Stimulated activated effector memory CD8-positive, alpha-beta T cell treated with anti-CD3 and anti-CD28 coated beads, Interleukin-12 subunit alpha, Interleukin-12 subunit beta, amount 100 ng/mL, for 72 hours (primary cell): ENCODE results near the gene EMC8.
"Not testable (repeated sequence)": the region's sequence is repeated elsewhere in the genome, so short reads cannot be mapped to it uniquely, and the experiment has no call there.

ENCODE experiments used
- ATAC-seq: fragments of 150-1000 bp; cut with Tn5 transposase; 2 replicates; pipeline ENCODE4 v1.10.0; 2021
- DNase-seq, 2 donors: peaks; one replicate each; pipeline ENCODE4 v3.0.0; 2021 to 2022; ENCODE audit warnings: low spot score in 2 of 2
- H3K27ac Mint-ChIP-seq: one replicate; pipeline ENCODE4 v1.8.0; 2022; ENCODE audit warnings: mild to moderate bottlenecking, mixed read lengths
- H3K36me3 Mint-ChIP-seq: one replicate; pipeline ENCODE4 v1.8.0; 2022; ENCODE audit warnings: mild to moderate bottlenecking, mixed read lengths
- H3K4me1 Mint-ChIP-seq: one replicate; pipeline ENCODE4 v1.8.0; 2022; ENCODE audit warnings: mixed read lengths
- H3K4me3 Mint-ChIP-seq: one replicate; pipeline ENCODE4 v1.8.0; 2022; ENCODE audit warnings: mild to moderate bottlenecking, mixed read lengths
- H3K9me3 Mint-ChIP-seq: one replicate; pipeline ENCODE4 v1.8.0; 2022; ENCODE audit warnings: mixed read lengths

Gene EMC8

DNA sequence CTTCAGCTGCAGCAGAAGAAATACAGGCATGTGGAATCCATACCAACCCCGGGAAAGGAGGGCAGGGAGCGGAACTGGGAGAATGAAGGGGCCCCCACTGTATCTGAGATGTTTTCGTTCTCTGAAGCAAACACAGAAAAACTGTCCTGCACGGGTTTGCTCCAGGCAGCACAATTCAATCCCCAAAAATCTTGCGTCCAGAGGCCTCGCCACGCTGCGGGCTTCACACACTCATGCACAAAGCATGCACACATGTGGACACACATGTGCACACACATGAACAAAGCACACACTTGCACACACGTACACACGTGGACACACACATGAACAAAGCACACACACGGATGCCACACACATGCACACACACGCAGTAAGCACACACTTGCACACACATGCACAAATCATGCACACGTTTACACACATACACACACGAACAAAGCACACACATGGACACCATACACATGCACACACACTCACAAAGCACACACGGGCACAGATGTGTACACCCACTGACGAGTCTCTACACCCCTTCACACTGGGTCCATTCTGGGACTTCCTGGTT, 27.4 kb upstream of the EMC8 start:
- Mint-ChIP-seq H3K36me3 (no peaks in the 10 kb centered on the region), H3K4me1 (peaks cover 18% of the 10 kb centered on the region), H3K9me3 (peaks cover 4% of the 10 kb centered on the region), H3K27ac (no peak overlapping the region), H3K4me3 (no peak overlapping the region)
- no peak for DNase-seq
- no peak for ATAC-seq

DNA sequence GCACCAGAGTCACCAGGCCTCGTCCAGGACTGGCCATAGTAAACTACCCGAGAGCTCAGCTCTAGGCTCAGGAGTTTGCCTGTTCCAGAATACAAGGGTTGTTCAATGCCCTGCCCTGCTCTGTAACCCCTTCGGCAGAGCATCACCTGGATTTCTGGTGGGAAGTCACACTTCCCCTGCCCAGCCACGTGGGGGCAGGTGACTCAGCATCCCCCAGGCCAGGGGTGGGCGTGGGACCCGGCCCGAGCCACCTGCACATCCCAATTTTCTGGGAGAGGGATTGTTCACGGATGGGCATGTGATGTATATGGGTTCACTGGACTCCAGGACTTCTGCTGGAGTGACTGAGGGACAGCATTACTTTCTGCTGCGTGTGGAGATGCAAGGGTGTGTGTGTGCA, 26.0 kb upstream of the EMC8 start:
- peaks cover 4% of the 10 kb centered on the region for H3K9me3 Mint-ChIP-seq
- no peak for DNase-seq
- peaks cover 21% of the 10 kb centered on the region for H3K4me1 Mint-ChIP-seq
- H3K27ac Mint-ChIP-seq = no peak overlapping the region
- ATAC-seq = no peak
- no peaks in the 10 kb centered on the region for H3K36me3 Mint-ChIP-seq
- no peak overlapping the region for H3K4me3 Mint-ChIP-seq

DNA sequence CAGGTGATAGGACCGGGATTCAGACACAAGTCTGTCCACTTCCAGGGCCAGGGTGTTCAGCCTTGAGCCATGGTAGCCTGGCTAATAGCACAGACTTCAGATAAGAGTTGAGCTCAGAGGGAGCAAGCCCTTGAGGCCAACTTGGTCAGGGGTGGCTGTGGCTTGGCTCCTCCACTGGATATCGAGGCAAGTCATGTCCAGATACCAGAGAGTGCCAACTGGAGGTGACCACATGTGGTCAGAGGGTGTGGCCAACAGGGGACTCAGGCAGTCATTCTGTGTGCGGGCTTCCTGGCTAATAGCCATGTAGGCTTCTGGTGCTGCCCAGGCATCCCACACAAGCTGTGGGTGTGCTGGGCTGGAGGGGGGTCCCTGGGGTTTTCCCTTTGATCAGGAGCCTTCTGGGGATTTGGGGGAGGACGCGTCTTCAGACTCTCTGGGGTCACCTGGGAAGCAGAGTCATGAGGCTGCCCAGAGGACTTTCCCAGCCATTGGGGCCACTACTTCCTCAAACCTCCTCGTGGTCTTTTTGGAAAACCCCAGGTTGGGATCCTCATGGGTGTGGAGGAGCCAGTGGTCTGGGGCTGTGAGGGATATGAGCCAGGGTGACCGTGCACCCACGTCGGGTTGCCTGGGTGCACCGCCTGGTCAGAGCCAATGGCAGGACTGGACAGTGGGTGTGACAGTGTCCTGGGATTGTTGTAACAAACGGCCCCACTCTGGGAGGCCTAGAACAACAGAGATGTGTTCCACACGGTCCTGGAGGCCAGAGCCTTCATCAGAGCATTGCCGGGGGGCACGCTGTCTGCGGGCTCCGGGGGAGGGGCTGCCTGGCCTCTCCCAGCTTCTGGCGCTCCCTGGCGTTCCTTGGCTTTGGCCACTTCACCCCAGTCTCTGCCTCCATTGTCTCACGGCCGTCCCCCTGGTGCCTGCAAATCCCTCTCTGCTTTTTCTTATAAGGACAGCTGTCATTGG, 25.1 kb upstream of the EMC8 start:
- ATAC-seq (no peak), DNase-seq (no peak)
- Mint-ChIP-seq H3K4me1 (peaks cover 19% of the 10 kb centered on the region), H3K9me3 (peaks cover 4% of the 10 kb centered on the region), H3K27ac (no peak overlapping the region), H3K36me3 (no peaks in the 10 kb centered on the region), H3K4me3 (no peak overlapping the region)

DNA sequence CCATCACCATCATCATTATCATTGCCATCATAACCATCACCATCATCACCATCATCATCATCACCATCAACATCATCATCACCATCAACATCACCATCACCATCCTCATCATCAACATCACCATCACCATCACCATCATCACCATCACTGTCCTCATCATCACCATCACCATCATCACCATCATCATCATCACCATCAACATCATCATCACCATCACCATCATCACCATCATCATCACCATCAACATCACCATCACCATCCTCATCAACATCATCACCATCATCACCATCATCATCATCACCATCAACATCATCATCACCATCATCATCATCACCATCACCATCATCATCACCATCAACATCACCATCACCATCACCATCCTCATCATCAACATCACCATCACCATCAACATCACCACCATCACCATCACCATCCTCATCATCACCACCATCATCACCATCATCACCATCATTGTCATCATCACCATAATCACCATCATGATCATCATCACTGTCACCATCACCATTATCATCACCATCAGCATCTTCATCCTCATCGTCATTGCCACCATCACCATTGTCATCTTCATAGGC, 24.1 kb upstream of the EMC8 start:
- ATAC-seq (no peak), DNase-seq (no peak)
- Mint-ChIP-seq H3K4me1 (peaks cover 13% of the 10 kb centered on the region), H3K9me3 (no peaks in the 10 kb centered on the region), H3K36me3 (no peaks in the 10 kb centered on the region), H3K27ac (no peak overlapping the region), H3K4me3 (no peak overlapping the region)

DNA sequence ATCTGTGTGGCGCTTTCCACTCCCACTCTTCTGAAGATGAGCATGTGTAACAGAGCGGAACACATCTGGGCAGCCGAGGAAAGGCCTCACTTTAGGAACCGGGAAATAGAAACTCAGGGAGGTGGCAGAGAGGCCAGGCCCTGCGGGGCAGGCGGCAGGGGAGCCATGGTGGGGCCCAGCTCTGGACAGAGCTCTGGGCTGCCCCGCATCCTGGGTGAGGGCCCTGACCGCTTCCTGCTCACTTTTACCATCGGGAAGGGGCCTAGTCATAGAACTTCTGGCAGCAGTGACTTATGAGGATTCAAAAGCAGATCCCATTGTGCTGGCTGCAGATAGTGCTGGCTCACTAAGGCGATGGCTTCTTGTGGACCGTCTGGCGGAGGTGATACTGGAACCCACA, 22.8 kb upstream of the EMC8 start:
- no peak for DNase-seq
- Mint-ChIP-seq H3K4me3 (no peak overlapping the region), H3K36me3 (no peaks in the 10 kb centered on the region), H3K4me1 (peaks cover 12% of the 10 kb centered on the region), H3K9me3 (no peaks in the 10 kb centered on the region), H3K27ac (no peak overlapping the region)
- no peak for ATAC-seq

DNA sequence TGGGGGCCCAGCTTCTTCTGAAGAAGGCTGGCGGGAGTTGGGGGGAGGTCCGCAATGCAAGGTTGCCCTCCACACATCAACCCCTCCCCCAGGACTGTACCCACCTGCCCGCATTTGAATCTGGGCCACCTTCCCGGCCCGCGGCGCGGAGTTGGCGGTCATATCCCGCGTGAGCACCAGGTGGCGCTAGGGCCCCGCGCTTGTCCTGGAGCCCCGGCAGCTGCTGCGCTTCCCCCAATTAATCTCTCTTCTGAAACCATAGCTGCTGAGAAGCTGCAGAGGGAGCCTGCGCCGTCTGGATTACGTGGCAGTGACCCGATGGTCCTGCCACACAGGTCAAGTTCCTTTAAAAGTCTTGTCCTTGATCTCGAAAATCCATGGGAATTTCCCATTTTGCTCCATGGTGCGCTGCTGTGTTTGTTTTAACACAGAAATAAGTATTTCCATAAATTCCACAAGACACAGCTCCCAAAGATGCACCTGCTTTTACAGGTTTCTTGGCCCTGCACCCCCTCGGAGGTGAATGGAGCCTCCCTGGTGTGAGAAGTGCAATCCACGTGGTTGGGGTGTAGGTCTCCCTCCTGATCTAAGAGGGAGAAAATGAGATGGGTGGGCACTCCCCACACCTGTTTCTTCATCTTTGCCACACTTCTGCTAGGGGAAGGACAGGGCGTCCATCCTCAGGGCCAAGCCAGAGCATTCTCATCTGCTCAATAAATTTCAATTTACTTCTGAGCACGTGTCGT, 22.2 kb upstream of the EMC8 start:
- Mint-ChIP-seq H3K9me3 (no peaks in the 10 kb centered on the region), H3K4me3 (no peak overlapping the region), H3K27ac (no peak overlapping the region), H3K36me3 (no peaks in the 10 kb centered on the region), H3K4me1 (peaks cover 12% of the 10 kb centered on the region)
- DNase-seq (peak; percentile 87 to 92), ATAC-seq (peak; percentile 86)

DNA sequence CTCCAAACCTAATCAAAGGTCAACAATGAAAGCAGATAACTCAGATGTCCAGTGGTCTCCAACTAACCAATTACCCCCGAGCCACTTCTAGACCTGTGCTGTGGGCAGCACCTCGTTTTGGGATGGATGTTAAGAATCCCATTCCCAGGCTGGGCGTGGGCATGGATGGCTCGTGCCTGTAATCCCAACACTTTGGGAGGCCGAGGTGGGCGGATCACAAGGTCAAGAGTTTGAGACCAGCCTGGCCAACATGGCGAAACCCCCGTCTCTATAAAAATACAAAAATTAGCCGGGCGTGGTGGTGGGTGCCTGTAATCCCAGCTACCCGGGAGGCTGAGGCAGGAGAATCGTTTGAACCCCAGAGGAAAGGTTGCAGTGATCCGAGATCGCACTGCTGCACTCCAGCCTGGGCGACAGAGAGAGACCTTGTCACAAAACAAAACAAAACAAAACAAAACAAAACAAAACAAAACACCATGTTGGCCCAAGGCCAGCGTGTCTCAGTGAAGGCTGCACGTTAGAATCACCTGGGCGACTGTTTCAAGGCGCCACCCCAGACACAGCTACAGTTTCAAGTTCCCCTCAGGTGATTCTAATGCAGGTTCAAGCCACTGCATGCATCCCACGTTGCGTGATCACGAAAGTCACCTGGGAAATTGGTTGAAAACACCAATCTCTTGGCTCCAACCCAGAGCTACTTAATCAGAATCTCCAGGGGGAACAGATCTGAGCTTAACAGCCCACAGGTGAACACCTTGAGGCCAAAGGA, 21.4 kb upstream of the EMC8 start:
- no peak overlapping the region for H3K4me3 Mint-ChIP-seq
- H3K4me1 Mint-ChIP-seq = peaks cover 12% of the 10 kb centered on the region
- H3K27ac Mint-ChIP-seq = no peak overlapping the region
- ATAC-seq (no peak), DNase-seq (no peak)
- no peaks in the 10 kb centered on the region for H3K9me3 Mint-ChIP-seq
- no peaks in the 10 kb centered on the region for H3K36me3 Mint-ChIP-seq

DNA sequence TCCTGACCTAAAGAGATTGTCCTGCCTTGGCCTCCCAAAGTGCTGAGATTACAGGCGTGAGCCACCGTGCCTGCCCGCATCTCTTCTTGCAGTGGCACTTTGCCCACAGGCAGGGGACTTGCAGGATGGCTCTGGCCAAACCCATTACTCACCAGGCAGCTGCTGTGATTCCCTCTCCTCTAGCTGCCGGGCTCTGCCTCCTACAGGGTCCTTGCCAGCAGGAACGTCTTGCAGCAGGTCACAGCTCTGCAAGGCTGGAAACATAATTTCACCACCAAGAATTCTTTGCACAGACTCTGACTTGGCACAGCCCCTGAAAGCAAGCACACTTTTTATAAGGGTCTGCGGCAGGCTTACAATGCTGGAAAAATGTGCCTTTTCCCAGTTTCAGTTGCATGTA, 20.4 kb upstream of the EMC8 start:
- Mint-ChIP-seq H3K9me3 (no peaks in the 10 kb centered on the region), H3K4me3 (no peak overlapping the region), H3K4me1 (peaks cover 12% of the 10 kb centered on the region), H3K27ac (no peak overlapping the region), H3K36me3 (no peaks in the 10 kb centered on the region)
- DNase-seq = no peak
- no peak for ATAC-seq

DNA sequence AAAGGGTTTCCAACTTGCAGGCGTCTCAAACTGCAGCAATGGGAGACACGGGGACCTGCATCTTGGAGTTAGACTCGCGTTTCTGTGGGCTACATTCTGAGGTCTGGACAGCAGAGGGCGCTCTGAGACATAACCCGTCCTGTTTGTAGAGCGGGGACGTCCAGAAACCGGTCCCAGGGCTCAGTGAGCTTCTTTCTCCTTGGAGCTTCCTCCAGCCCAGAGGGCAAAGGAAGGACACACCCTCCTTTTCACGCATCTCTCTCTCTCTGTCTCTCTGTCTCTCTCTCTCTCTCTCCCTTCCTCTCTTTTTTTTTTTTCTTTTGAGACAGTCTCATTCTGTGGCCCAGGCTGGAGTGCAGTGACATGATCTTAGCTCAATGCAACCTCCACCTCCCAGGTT, 19.9 kb upstream of the EMC8 start:
- no peaks in the 10 kb centered on the region for H3K9me3 Mint-ChIP-seq
- H3K27ac Mint-ChIP-seq = no peak overlapping the region
- no peak overlapping the region for H3K4me3 Mint-ChIP-seq
- ATAC-seq (peak; percentile 75), DNase-seq (peak; percentile 83 to 92)
- no peaks in the 10 kb centered on the region for H3K36me3 Mint-ChIP-seq
- peaks cover 12% of the 10 kb centered on the region for H3K4me1 Mint-ChIP-seq

DNA sequence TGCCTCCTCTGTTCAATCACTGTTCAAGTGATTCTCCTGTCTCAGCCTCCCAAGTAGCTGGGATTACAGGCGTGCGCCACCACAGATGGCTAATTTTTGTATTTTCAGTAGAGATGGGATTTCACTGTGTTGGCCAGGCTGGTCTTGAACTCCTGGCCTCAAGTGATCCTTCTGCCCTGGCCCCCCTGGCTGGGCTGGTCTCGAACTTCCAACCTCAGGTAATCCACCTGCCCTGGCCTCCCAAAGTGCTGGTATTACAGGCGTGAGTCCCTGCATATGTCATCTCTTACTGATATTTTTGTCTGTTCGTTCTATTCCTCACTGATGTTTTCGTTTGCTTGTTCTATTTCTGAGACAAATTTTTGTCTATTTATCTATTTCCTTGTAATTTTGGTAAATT, 17.9 kb upstream of the EMC8 start:
- peaks cover 12% of the 10 kb centered on the region for H3K4me1 Mint-ChIP-seq
- not testable (repeated sequence) for H3K36me3 Mint-ChIP-seq, H3K9me3 Mint-ChIP-seq, ATAC-seq, H3K4me3 Mint-ChIP-seq, DNase-seq, H3K27ac Mint-ChIP-seq

DNA sequence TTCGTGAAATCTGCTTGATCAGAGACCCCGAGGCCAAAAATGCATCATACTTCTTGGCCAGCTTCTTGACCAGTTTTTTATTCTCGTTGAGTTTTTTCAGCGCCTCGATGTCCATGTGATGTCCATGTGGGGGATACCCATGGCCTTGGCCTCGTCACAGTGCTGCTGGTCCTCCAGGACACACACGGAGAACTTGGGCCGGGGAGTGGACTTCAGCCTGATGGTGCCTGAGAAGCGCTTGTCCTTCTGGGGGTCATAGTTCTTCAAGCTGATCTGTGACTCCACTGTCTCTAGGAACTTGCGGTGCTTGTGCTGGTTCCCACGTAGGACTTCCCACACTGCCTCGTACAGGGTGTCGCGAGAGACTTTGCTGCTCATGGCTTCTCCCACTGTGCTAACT, 16.8 kb upstream of the EMC8 start:
- ATAC-seq = no peak

DNA sequence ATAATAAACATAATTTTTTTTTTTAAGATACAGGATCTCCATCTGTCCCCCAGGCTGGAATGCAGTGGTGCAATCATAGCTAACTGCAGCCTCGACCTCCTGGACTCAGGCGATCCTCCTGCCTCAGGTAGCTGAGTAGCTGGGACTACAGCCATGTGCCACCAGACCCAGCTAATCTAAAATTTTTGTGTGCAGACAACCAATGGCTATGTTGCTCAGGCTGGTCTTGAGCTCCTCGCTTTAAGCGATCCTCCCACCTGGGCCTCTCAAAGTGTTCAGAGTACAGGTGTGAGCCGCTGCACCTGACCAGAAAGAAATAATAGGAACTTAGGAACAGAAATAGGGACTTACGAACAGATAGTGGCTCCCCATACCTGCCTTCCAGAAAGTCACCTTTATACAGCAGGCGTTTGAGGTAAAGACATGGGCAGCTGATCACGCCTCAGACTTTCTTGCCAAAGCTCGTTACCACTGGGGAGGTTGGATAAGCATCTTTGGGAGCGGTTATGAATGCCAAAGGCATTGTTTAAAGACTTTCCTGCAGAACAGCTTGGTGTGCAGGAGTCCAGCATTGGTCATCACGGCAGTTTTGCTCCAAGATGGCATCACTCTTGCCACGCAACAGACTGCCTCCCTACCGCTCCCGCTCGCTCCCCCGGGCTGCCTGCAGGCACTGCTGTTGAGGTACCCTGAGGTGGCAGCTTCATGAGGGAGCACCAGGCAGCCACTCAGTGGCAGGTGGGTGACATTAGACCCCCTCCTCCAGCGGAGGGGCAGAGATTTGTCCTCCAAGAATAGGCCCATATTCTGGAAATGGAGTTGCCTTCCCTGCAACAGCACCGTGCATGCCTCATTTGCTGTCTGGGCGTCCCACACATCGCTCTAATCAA, 13.7 kb upstream of the EMC8 start:
- Mint-ChIP-seq H3K27ac (no peak overlapping the region), H3K4me3 (no peak overlapping the region), H3K4me1 (no peaks in the 10 kb centered on the region), H3K9me3 (no peaks in the 10 kb centered on the region), H3K36me3 (no peaks in the 10 kb centered on the region)
- DNase-seq (no peak), ATAC-seq (no peak)

More for the DNA sequence above, 16.8 kb upstream of the EMC8 start:
- Mint-ChIP-seq H3K4me3 (no peak overlapping the region), H3K9me3 (no peaks in the 10 kb centered on the region), H3K27ac (no peak overlapping the region), H3K4me1 (peaks cover 6% of the 10 kb centered on the region), H3K36me3 (no peaks in the 10 kb centered on the region)
- DNase-seq = no peak

DNA sequence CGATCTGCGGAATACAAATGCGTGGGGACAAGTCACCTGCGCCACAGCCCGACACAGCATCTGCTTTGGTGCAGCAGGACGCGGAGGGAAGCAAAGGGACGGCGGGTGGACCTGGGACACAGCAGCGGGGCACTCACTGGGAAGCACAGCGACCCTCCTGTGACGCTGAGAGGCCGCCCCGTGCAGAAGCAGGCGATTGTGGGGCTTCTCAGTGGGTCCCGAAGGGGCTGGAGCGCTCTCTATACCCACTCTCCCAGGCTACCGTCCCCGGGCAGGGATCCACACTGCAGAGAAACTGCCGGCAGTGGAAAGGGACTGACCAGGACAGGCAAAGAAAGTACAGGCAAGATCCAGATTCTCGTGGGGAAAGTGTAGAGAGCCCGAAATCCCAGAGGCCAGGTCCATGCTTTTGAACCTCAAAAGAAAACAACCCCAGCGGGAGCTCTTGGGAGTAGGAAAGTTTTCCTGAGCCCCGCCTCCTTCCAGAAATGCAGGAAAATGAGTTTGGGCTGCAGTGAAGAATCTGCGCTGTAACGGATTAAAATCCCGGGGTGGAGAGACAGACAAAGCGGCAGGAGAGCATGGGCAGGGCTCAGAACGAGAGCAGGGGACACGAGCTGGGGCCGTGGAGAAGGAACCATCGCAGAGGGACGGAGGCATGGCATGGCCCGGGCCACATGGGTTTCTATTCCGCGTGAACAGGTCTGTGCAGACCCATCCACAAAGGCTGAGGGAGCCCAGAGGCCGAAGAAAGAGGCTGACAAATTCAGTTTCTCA, 12.9 kb upstream of the EMC8 start:
- ATAC-seq (no peak), DNase-seq (no peak)
- H3K9me3 Mint-ChIP-seq = no peaks in the 10 kb centered on the region
- H3K27ac Mint-ChIP-seq = no peak overlapping the region
- H3K4me1 Mint-ChIP-seq = no peaks in the 10 kb centered on the region
- H3K36me3 Mint-ChIP-seq = peaks cover 5% of the 10 kb centered on the region
- H3K4me3 Mint-ChIP-seq = no peak overlapping the region
